NT2/D1 (cell line): ENCODE results near the gene VTI1A.

ENCODE experiments used
- SUZ12 ChIP-seq: IDR thresholded peaks from 2 replicates; pipeline ENCODE4 v1.6.1; 2011; ENCODE audit not compliant: insufficient read length, insufficient read depth; ENCODE audit errors: extremely low read depth
- YY1 ChIP-seq: IDR thresholded peaks from 2 replicates; pipeline ENCODE4 v1.6.1; 2011; ENCODE audit not compliant: insufficient read length, insufficient read depth
- ZNF274 ChIP-seq: IDR thresholded peaks from 2 replicates; pipeline ENCODE4 v1.6.1; 2011; ENCODE audit warnings: mild to moderate bottlenecking, low read depth, low read length

DNA sequence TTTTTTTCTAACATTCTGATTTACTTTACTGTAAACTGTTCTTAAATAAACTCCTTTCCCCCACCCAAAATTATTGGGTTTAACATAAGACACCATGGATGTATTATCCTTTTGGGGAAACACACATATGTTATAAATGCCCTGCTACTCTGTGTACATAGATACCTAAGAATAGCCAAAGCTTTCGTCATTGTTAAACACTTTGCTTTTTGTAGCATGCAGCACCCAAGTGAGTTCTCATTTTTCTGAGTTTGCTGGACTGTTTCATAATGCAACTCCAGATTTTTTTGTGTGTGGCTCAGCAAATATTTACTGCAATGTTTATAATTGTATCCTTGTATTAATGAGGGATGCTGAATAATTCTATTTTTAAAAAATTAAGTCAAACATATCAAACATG lies 86.9 kb downstream of the VTI1A start:
- TF ChIP-seq ZNF274 (no peak), SUZ12 (no peak), YY1 (no peak)
